HG03520 (cell line): Measurements from ENCODE around the gene TREM2.

Experiments
- ATAC-seq: cut with Tn5 transposase; IDR thresholded peaks from one replicate; pipeline ENCODE4 v1.9.1; 2021; ENCODE audit warnings: mild to moderate bottlenecking, moderate library complexity; ENCODE audit not compliant: unreplicated experiment

TREM2 gene

GRCh38 chr6:41184761-41185160 is 21.8 kb upstream of the TREM2 start:
- ATAC-seq = no peak

GRCh38 chr6:41182069-41183034 is 19.4 kb upstream of the TREM2 start:
- no peak for ATAC-seq

- ATAC-seq = no peak
Measured at GRCh38 chr6:41181566-41181965, 18.6 kb upstream of the TREM2 start.

GRCh38 chr6:41179163-41179562 is 16.2 kb upstream of the TREM2 start:
- ATAC-seq = no peak

- no peak for ATAC-seq
Measured at GRCh38 chr6:41177695-41178094, 14.8 kb upstream of the TREM2 start.

- no peak for ATAC-seq
Measured at GRCh38 chr6:41177287-41177686, 14.4 kb upstream of the TREM2 start.

GRCh38 chr6:41176189-41176588 is 13.3 kb upstream of the TREM2 start:
- no peak for ATAC-seq

- ATAC-seq = no peak
Measured at GRCh38 chr6:41175084-41175483, 12.2 kb upstream of the TREM2 start.

- ATAC-seq = no peak
Measured at GRCh38 chr6:41174610-41175009, 11.7 kb upstream of the TREM2 start.

GRCh38 chr6:41171908-41172307 is 9.0 kb upstream of the TREM2 start:
- no peak for ATAC-seq

GRCh38 chr6:41170547-41171160 is 7.7 kb upstream of the TREM2 start:
- ATAC-seq = no peak

GRCh38 chr6:41167173-41167963 is 4.5 kb upstream of the TREM2 start:
- no peak for ATAC-seq

- no peak for ATAC-seq
Measured at GRCh38 chr6:41164551-41165120, 1.7 kb upstream of the TREM2 start.

- no peak for ATAC-seq
Measured at GRCh38 chr6:41163419-41163717, 452 bp upstream of the TREM2 start.

GRCh38 chr6:41161851-41162552 is 914 bp downstream of the TREM2 start:
- ATAC-seq = no peak

GRCh38 chr6:41161380-41161779 is 1.5 kb downstream of the TREM2 start:
- no peak for ATAC-seq

GRCh38 chr6:41160933-41161332 is 2.0 kb downstream of the TREM2 start:
- no peak for ATAC-seq

- no peak for ATAC-seq
Measured at GRCh38 chr6:41159415-41160082, 3.4 kb downstream of the TREM2 start.

GRCh38 chr6:41157323-41157722 is 5.6 kb downstream of the TREM2 start:
- no peak for ATAC-seq

GRCh38 chr6:41156771-41157170 is 6.1 kb downstream of the TREM2 start:
- ATAC-seq = no peak
